ENCODE data around the gene SLC26A6. TPM values are rescaled to one million over a fixed set of nuclear protein-coding genes. Genes with fewer than 3 reads are reported as not detected.

The SLC26A6 gene
- total RNA-seq, 3 donors from 2014 or later (not counting 1 experiment from before 2014, with no cell fraction given) = 25.8 to 37.6 (median 32.3) TPM

- H3K4me1 Mint-ChIP-seq = peaks cover 6 to 21% of the 10 kb centered on the region in 2 donors
- H3K4me1 ChIP-seq (ENCODE audit: control insufficient read depth, insufficient read depth, low read length) = peaks cover 14% of the 10 kb centered on the region
- WGBS (ENCODE audit: insufficient coverage) = 3% methylated on average over 86 of the region's 86 CpGs
- H3K36me3 Mint-ChIP-seq = no peaks in the 10 kb centered on the region
- H3K36me3 ChIP-seq (ENCODE audit: control insufficient read depth, insufficient read depth, low read length) = peaks cover 15% of the 10 kb centered on the region
- H3K4me3 ChIP-seq (ENCODE audit: low read length) = peak within 1 kb of the TSS; percentile 99
- no peaks in the 10 kb centered on the region for H3K9me3 ChIP-seq (ENCODE audit: control insufficient read depth, insufficient read depth, low read length)
- DNase-seq = peak; percentile 93 to 97
- no peaks in the 10 kb centered on the region for H3K27me3 ChIP-seq (ENCODE audit: control insufficient read depth, insufficient read depth, low read length)
- TF ChIP-seq, protein P1, sequence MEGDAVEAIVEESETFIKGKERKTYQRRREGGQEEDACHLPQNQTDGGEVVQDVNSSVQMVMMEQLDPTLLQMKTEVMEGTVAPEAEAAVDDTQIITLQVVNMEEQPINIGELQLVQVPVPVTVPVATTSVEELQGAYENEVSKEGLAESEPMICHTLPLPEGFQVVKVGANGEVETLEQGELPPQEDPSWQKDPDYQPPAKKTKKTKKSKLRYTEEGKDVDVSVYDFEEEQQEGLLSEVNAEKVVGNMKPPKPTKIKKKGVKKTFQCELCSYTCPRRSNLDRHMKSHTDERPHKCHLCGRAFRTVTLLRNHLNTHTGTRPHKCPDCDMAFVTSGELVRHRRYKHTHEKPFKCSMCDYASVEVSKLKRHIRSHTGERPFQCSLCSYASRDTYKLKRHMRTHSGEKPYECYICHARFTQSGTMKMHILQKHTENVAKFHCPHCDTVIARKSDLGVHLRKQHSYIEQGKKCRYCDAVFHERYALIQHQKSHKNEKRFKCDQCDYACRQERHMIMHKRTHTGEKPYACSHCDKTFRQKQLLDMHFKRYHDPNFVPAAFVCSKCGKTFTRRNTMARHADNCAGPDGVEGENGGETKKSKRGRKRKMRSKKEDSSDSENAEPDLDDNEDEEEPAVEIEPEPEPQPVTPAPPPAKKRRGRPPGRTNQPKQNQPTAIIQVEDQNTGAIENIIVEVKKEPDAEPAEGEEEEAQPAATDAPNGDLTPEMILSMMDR (IDR thresholded peaks at IDR 0.05) = peak; percentile 76
- intact Hi-C loops (cut with micrococcal nuclease) = loop anchor here (2.0 kb wide), 2 partner anchors 45 to 209 kb away; no protein-coding TSS in a partner anchor
- no peaks in the 10 kb centered on the region for H3K27me3 Mint-ChIP-seq (ENCODE audit: low read depth in 2 of 2)
- no peaks in the 10 kb centered on the region for H3K9me3 Mint-ChIP-seq
- H3K27ac ChIP-seq (ENCODE audit: low read length) = peak within 1 kb of the TSS; percentile 81
- peak within 1 kb of the TSS; percentile 99 for H3K4me3 Mint-ChIP-seq
- peak; percentile 98 to 100 (median 99) for ATAC-seq
- peak within 1 kb of the TSS; percentile 90 to 98 for H3K27ac Mint-ChIP-seq
Observed at GRCh38 chr3:48609088-48610005, 25.9 kb downstream of the SLC26A6 start, which contains the start of gene UQCRC1. UQCRC1 (minus strand) TSS chr3:48609646; CDS start chr3:48609620, 26 bp downstream.

GRCh38 chr3:48607519-48607918 lies 27.7 kb downstream of the SLC26A6 start:
- no peaks in the 10 kb centered on the region for H3K9me3 ChIP-seq (ENCODE audit: control insufficient read depth, insufficient read depth, low read length)
- Mint-ChIP-seq H3K27ac (peak overlapping the region in 1 of 2 donors; percentile 98), H3K36me3 (no peaks in the 10 kb centered on the region), H3K27me3 (ENCODE audit: low read depth in 2 of 2) (no peaks in the 10 kb centered on the region), H3K4me3 (no peak overlapping the region), H3K9me3 (no peaks in the 10 kb centered on the region), H3K4me1 (peaks cover 6 to 21% of the 10 kb centered on the region in 2 donors)
- peaks cover 14% of the 10 kb centered on the region for H3K4me1 ChIP-seq (ENCODE audit: control insufficient read depth, insufficient read depth, low read length)
- H3K4me3 ChIP-seq (ENCODE audit: low read length) = no peak overlapping the region
- DNase-seq (peak in 1 of 2 donors; percentile 26), ATAC-seq (no peak)
- TF ChIP-seq, protein P1 (IDR thresholded peaks at IDR 0.05) = no peak
- no peak overlapping the region for H3K27ac ChIP-seq (ENCODE audit: low read length)
- intact Hi-C loops (cut with micrococcal nuclease) = no loop called here
- H3K27me3 ChIP-seq (ENCODE audit: control insufficient read depth, insufficient read depth, low read length) = no peaks in the 10 kb centered on the region
- WGBS (ENCODE audit: insufficient coverage) = 97% methylated on average over 5 of the region's 5 CpGs
- peaks cover 33% of the 10 kb centered on the region for H3K36me3 ChIP-seq (ENCODE audit: control insufficient read depth, insufficient read depth, low read length)

- H3K36me3 ChIP-seq (ENCODE audit: control insufficient read depth, insufficient read depth, low read length) = peaks cover 71% of the 10 kb centered on the region
- intact Hi-C loops (cut with micrococcal nuclease) = no loop called here
- H3K4me1 Mint-ChIP-seq = peaks cover 0 to 11% of the 10 kb centered on the region in 2 donors
- ATAC-seq (no peak), DNase-seq (no peak)
- H3K27ac Mint-ChIP-seq = no peak overlapping the region
- TF ChIP-seq, protein P1 (IDR thresholded peaks at IDR 0.05) = no peak
- H3K9me3 ChIP-seq (ENCODE audit: control insufficient read depth, insufficient read depth, low read length) = no peaks in the 10 kb centered on the region
- no peak overlapping the region for H3K27ac ChIP-seq (ENCODE audit: low read length)
- peaks cover 0 to 2% of the 10 kb centered on the region in 2 donors for H3K27me3 Mint-ChIP-seq (ENCODE audit: low read depth in 2 of 2)
- H3K4me3 Mint-ChIP-seq = no peak overlapping the region
- no peaks in the 10 kb centered on the region for H3K36me3 Mint-ChIP-seq
- H3K9me3 Mint-ChIP-seq = no peaks in the 10 kb centered on the region
- H3K4me1 ChIP-seq (ENCODE audit: control insufficient read depth, insufficient read depth, low read length) = no peaks in the 10 kb centered on the region
- WGBS (ENCODE audit: insufficient coverage) = 91% methylated on average over 2 of the region's 2 CpGs
- no peak overlapping the region for H3K4me3 ChIP-seq (ENCODE audit: low read length)
- no peaks in the 10 kb centered on the region for H3K27me3 ChIP-seq (ENCODE audit: control insufficient read depth, insufficient read depth, low read length)
Observed at GRCh38 chr3:48601622-48601994, 33.7 kb downstream of the SLC26A6 start.
